SU-DHL-6 (cell line): ENCODE results near the gene EXD3.

ENCODE experiments used
- H2AFZ ChIP-seq: fragments of 200-600 bp; sonication (generic); 2 replicates; pipeline ENCODE4 v1.6.1; 2014; ENCODE audit warnings: low read depth, mild to moderate bottlenecking, moderate library complexity, mixed read lengths, antibody characterized with exemption, low read length; ENCODE audit not compliant: severe bottlenecking
- H3F3A ChIP-seq: fragments of 200-600 bp; shearing (Covaris generic); 2 replicates; pipeline ENCODE4 v1.6.0; 2016; ENCODE audit warnings: antibody characterized with exemption, mild to moderate bottlenecking; ENCODE audit not compliant: insufficient read depth
- H3K27ac ChIP-seq: fragments of 200-600 bp; sonication (generic); 2 replicates; pipeline ENCODE4 v1.5.1; 2016; ENCODE audit warnings: low read depth, mild to moderate bottlenecking, low read length, moderate library complexity, mixed read lengths
- H3K27me3 ChIP-seq: fragments of 200-600 bp; sonication (generic), shearing (Covaris generic); 2 replicates; pipeline ENCODE4 v1.6.0; 2014; ENCODE audit warnings: mild to moderate bottlenecking, low read length
- H3K36me3 ChIP-seq: fragments of 200-600 bp; sonication (generic); 2 replicates; pipeline ENCODE4 v1.6.1; 2014; ENCODE audit warnings: mild to moderate bottlenecking, low read length, mixed read lengths
- H3K4me2 ChIP-seq: fragments of 300-600, 200-600 bp; shearing (Covaris generic), sonication (generic); 2 replicates; pipeline ENCODE4 v1.6.0; 2014; ENCODE audit warnings: low read length, low read depth, mild to moderate bottlenecking; ENCODE audit not compliant: poor library complexity, severe bottlenecking
- H3K4me3 ChIP-seq: fragments of 200-600 bp; sonication (generic); 2 replicates; pipeline ENCODE4 v1.5.1; 2014; ENCODE audit warnings: antibody characterized with exemption, low read length, mild to moderate bottlenecking, mixed read lengths; ENCODE audit not compliant: insufficient read depth, poor library complexity, severe bottlenecking
- H3K79me2 ChIP-seq: fragments of 200-600 bp; sonication (generic); 2 replicates; pipeline ENCODE4 v1.6.1; 2014; ENCODE audit warnings: mild to moderate bottlenecking, low read length, moderate library complexity; ENCODE audit not compliant: insufficient read depth
- H3K9ac ChIP-seq: fragments of 200-600 bp; sonication (generic); 2 replicates; pipeline ENCODE4 v1.7.0; 2014; ENCODE audit warnings: mild to moderate bottlenecking, low read length
- H3K9me2 ChIP-seq: fragments of 200-600 bp; sonication (generic); replicated peaks from 2 replicates; pipeline ENCODE4 v1.6.1; 2014; ENCODE audit warnings: low read length; ENCODE audit not compliant: insufficient read depth
- H3K9me3 ChIP-seq: fragments of 200-600 bp; sonication (generic); 2 replicates; pipeline ENCODE4 v1.6.1; 2014; ENCODE audit warnings: low read length, mixed read lengths; ENCODE audit not compliant: insufficient read depth
- H4K20me1 ChIP-seq: fragments of 200-600 bp; sonication (generic); 2 replicates; pipeline ENCODE4 v1.6.1; 2014; ENCODE audit warnings: low read depth, mild to moderate bottlenecking, antibody characterized with exemption, low read length, moderate library complexity, mixed read lengths
- EZH2phosphoT487 ChIP-seq: fragments of 200-600 bp; sonication (generic), shearing (Covaris generic); conservative IDR thresholded peaks from 2 replicates; pipeline ENCODE4 v1.6.1; 2018; ENCODE audit warnings: mild to moderate bottlenecking, antibody characterized with exemption, low read length, moderate library complexity, mixed read lengths
- TF ChIP-seq, protein P1 (sequence below): fragments of 200-600 bp; sonication (generic); IDR thresholded peaks from one replicate; pipeline ENCODE4 v1.5.1; 2017; ENCODE audit warnings: antibody characterized with exemption, mild to moderate bottlenecking, low read length, moderate library complexity; ENCODE audit not compliant: insufficient read depth, poor library complexity, severe bottlenecking

EXD3 gene

DNA sequence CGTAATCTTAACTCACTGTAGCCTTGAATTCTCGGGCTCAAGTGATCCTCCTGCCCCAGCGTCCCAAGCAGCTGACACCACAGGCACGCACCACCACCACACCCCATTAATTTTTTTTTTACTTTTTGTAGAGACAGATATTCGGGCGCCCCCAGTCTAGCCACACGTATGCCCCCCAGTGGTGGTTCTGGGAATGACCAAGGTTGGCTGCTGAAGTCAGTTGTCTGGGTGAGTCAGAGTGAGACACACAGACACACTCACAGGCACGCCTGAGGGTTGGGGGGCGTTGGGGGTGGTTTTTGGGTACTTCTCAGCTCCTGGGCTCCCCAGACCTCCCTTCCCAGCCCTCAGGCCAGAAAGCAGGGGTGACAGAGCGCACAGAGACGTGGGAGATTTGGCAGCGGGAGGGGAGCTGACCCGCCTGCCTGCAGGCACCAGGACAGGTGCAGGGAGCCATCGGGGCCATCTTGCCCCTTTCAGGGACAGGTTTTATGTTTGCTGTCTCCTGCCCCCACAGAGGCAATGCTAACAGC lies 22.4 kb upstream of the EXD3 start:
- Histone ChIP-seq H3K27me3 (no peaks in the 10 kb centered on the region), H3K27ac (no peak overlapping the region), H2AFZ (no peak overlapping the region), H3K9me2 (no peaks in the 10 kb centered on the region), H3F3A (peaks cover 6% of the 10 kb centered on the region), H3K4me2 (no peak overlapping the region), H3K9ac (no peak overlapping the region), H4K20me1 (no peaks in the 10 kb centered on the region), H3K9me3 (no peaks in the 10 kb centered on the region), H3K36me3 (no peaks in the 10 kb centered on the region), H3K4me3 (no peak overlapping the region), H3K79me2 (no peaks in the 10 kb centered on the region)
- TF ChIP-seq, protein P1, sequence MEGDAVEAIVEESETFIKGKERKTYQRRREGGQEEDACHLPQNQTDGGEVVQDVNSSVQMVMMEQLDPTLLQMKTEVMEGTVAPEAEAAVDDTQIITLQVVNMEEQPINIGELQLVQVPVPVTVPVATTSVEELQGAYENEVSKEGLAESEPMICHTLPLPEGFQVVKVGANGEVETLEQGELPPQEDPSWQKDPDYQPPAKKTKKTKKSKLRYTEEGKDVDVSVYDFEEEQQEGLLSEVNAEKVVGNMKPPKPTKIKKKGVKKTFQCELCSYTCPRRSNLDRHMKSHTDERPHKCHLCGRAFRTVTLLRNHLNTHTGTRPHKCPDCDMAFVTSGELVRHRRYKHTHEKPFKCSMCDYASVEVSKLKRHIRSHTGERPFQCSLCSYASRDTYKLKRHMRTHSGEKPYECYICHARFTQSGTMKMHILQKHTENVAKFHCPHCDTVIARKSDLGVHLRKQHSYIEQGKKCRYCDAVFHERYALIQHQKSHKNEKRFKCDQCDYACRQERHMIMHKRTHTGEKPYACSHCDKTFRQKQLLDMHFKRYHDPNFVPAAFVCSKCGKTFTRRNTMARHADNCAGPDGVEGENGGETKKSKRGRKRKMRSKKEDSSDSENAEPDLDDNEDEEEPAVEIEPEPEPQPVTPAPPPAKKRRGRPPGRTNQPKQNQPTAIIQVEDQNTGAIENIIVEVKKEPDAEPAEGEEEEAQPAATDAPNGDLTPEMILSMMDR = peak; percentile 83
- TF ChIP-seq EZH2phosphoT487 = no peak

DNA sequence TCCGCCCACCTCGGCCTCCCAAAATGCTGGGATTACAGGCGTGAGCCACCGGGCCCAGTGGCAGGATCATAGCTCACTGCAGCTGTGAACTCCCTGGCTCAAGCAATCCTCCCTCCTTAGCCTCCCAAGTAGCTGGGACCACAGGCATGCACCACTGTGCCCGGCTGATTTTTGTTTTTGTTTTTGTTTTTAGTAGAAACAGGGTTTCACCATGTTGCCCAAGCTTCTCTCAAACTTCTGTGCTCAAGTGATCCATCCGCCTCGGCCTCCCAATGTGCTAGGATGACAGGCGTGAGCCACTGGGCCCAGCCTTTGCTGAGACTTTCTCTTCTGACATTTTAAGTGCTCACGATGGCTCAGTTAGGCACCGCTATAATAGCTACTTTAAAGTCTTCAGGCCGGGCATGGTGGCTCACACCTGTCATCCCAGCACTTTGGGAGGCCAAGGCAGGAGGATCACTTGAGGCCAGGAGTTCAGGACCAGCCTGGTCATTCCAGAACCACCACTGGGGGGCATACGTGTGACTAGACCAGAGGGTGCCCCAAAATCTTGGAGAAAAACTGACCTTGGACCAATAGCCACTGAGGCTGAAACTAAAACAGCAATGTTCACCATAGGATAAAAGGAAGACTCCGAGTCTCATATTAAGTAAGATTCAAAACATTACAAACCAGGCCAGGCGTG lies 21.3 kb upstream of the EXD3 start:
- H3K9me2 ChIP-seq = no peaks in the 10 kb centered on the region

DNA sequence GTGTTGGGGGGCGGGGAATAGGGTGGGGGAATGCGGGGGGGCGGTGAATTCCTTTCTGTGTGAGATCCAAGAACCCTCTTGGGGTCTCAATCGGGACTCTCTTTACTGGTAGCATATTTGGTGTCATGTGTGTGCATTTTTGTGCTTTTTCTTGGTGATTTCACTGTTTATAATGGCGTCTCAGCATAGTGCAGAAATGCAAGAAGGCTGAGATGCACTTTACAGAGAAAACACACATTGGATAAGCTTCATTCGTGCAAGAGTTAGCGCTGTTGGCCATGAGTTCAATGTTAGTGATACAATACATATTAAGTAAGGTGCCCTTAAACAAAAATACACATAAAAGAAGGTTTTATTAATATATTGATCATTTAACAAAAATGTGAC lies 19.0 kb upstream of the EXD3 start:
- no peaks in the 10 kb centered on the region for H3K36me3 ChIP-seq
- peak overlapping the region; percentile 28 for H3K4me2 ChIP-seq
- no peak overlapping the region for H2AFZ ChIP-seq
- H3K9ac ChIP-seq = no peak overlapping the region
- H3K27me3 ChIP-seq = no peaks in the 10 kb centered on the region
- no peak for TF ChIP-seq EZH2phosphoT487
- TF ChIP-seq, protein P1 = no peak
- H4K20me1 ChIP-seq = no peaks in the 10 kb centered on the region
- no peaks in the 10 kb centered on the region for H3K9me2 ChIP-seq
- no peaks in the 10 kb centered on the region for H3K9me3 ChIP-seq
- peaks cover 6% of the 10 kb centered on the region for H3F3A ChIP-seq
- no peak overlapping the region for H3K4me3 ChIP-seq
- no peak overlapping the region for H3K27ac ChIP-seq
- no peaks in the 10 kb centered on the region for H3K79me2 ChIP-seq

More for the DNA sequence above, 21.3 kb upstream of the EXD3 start:
- Histone ChIP-seq H2AFZ (no peak overlapping the region), H3K4me2 (no peak overlapping the region), H3K4me3 (no peak overlapping the region), H3K79me2 (no peaks in the 10 kb centered on the region), H3K36me3 (no peaks in the 10 kb centered on the region), H3F3A (peaks cover 6% of the 10 kb centered on the region), H3K9me3 (no peaks in the 10 kb centered on the region), H4K20me1 (no peaks in the 10 kb centered on the region), H3K27ac (no peak overlapping the region), H3K9ac (no peak overlapping the region), H3K27me3 (no peaks in the 10 kb centered on the region)
- TF ChIP-seq EZH2phosphoT487 = no peak
- TF ChIP-seq, protein P1 = no peak
